ENCODE measurements around the gene UBAP1. TPM values are rescaled to one million over a fixed set of nuclear protein-coding genes. Genes with fewer than 3 reads are reported as not detected.

Gene UBAP1
- total RNA-seq, 1 experiment from 2014 or later: 30.8 TPM

DNA sequence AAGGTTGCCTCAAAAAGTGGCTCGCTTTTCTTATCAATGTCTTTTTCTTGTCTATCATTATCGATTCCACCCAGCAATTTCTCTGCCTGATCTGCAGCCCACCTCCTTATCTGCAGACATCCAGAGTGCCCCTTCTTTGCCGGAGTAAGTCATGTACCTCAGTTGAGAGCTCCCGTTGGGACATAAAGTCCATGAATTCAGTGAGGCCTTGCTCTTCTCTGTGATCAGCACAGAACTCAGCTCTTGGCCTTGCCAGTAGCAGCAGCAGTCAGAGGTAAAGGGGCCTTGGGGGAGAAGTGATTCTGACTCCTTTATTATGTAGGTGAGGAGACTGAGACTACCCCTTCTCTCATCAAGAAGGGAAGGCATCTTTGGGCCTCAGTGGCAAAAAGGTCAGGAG, 27.4 kb upstream of the UBAP1 start:
- Histone ChIP-seq H3K4me3 (replicated peaks in 1 of 2; ENCODE audit: low read depth in 1 of 2, low read length in 2 of 2) (no peak overlapping the region), H3K9ac (ENCODE audit: low read length) (no peak overlapping the region), H4K20me1 (ENCODE audit: insufficient read depth) (no peaks in the 10 kb centered on the region), H3K4me2 (ENCODE audit: low read length) (no peak overlapping the region), H3K4me1 (ENCODE audit: control insufficient read depth in 1 of 2, insufficient read depth in 2 of 2, low read length in 2 of 2) (peaks cover 0 to 3% of the 10 kb centered on the region in 2 experiments; a peak in 2 of 4 replicates), H3K79me2 (ENCODE audit: insufficient read depth, low read length) (no peaks in the 10 kb centered on the region), H3K27ac (ENCODE audit: low read depth, low read length) (no peak overlapping the region), H2AFZ (ENCODE audit: low read depth, low read length, poor library complexity, severe bottlenecking) (no peak overlapping the region), H3K36me3 (ENCODE audit: control insufficient read depth in 1 of 2, insufficient read depth in 2 of 2, low read length in 2 of 2) (no peaks in the 10 kb centered on the region), H3K27me3 (ENCODE audit: insufficient read depth, low read length) (no peaks in the 10 kb centered on the region), H3K9me3 (ENCODE audit: control insufficient read depth in 1 of 2, insufficient read depth in 1 of 2, low read depth in 1 of 2, low read length in 2 of 2) (no peaks in the 10 kb centered on the region), H3K9me2 (ENCODE audit: insufficient read depth) (no peaks in the 10 kb centered on the region)
- no peak for ATAC-seq
- POLR2A ChIA-PET: no interaction called here
- intact Hi-C loops (cut with micrococcal nuclease): no loop called here
- RAD21 ChIA-PET (ENCODE audit: low non-redundant PET in 1 of 2, low total read pairs in 2 of 2, uncharacterized antibody in 2 of 2, unreplicated experiment in 2 of 2): no interaction called here
- CTCF ChIA-PET: no interaction called here
- no peak for DNase-seq (ENCODE audit: low read depth, low spot score)
- TF ChIP-seq EGR1 (IDR thresholded peaks at IDR 0.05; ENCODE audit: low read depth) (no peak), POLR2AphosphoS5 (IDR thresholded peaks at IDR 0.05; ENCODE audit: low read depth, low read length) (no peak), ELF1 (IDR thresholded peaks at IDR 0.05; ENCODE audit: borderline replicate concordance, low read depth) (no peak), SIN3A (IDR thresholded peaks at IDR 0.05; ENCODE audit: low read depth) (no peak), ZNF274 (IDR thresholded peaks at IDR 0.05; ENCODE audit: low read depth, low read length) (no peak), EZH2 (IDR thresholded peaks at IDR 0.05) (no peak), TCF7L2 (IDR thresholded peaks at IDR 0.05; ENCODE audit: borderline replicate concordance, extremely low read depth, insufficient read depth, insufficient read length) (no peak), RAD21 (IDR thresholded peaks at IDR 0.05; ENCODE audit: low read depth) (no peak), CBX3 (IDR thresholded peaks at IDR 0.05; ENCODE audit: low read depth) (no peak), CEBPB (IDR thresholded peaks at IDR 0.05; ENCODE audit: low read depth) (no peak), FOSL1 (IDR thresholded peaks at IDR 0.05; ENCODE audit: low read depth) (no peak), JUND (IDR thresholded peaks at IDR 0.05) (no peak), POLR2A (IDR thresholded peaks at IDR 0.05; ENCODE audit: borderline replicate concordance, extremely low read depth, insufficient read depth, insufficient read length) (no peak), YY1 (IDR thresholded peaks at IDR 0.05; ENCODE audit: extremely low read depth, insufficient replicate concordance, low read depth, low read length) (no peak), EZH2phosphoT487 (IDR thresholded peaks at IDR 0.05; ENCODE audit: borderline replicate concordance) (no peak)
- TF ChIP-seq, protein P1, sequence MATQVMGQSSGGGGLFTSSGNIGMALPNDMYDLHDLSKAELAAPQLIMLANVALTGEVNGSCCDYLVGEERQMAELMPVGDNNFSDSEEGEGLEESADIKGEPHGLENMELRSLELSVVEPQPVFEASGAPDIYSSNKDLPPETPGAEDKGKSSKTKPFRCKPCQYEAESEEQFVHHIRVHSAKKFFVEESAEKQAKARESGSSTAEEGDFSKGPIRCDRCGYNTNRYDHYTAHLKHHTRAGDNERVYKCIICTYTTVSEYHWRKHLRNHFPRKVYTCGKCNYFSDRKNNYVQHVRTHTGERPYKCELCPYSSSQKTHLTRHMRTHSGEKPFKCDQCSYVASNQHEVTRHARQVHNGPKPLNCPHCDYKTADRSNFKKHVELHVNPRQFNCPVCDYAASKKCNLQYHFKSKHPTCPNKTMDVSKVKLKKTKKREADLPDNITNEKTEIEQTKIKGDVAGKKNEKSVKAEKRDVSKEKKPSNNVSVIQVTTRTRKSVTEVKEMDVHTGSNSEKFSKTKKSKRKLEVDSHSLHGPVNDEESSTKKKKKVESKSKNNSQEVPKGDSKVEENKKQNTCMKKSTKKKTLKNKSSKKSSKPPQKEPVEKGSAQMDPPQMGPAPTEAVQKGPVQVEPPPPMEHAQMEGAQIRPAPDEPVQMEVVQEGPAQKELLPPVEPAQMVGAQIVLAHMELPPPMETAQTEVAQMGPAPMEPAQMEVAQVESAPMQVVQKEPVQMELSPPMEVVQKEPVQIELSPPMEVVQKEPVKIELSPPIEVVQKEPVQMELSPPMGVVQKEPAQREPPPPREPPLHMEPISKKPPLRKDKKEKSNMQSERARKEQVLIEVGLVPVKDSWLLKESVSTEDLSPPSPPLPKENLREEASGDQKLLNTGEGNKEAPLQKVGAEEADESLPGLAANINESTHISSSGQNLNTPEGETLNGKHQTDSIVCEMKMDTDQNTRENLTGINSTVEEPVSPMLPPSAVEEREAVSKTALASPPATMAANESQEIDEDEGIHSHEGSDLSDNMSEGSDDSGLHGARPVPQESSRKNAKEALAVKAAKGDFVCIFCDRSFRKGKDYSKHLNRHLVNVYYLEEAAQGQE (IDR thresholded peaks at IDR 0.05; ENCODE audit: low read depth): no peak
- TF ChIP-seq, protein P2, sequence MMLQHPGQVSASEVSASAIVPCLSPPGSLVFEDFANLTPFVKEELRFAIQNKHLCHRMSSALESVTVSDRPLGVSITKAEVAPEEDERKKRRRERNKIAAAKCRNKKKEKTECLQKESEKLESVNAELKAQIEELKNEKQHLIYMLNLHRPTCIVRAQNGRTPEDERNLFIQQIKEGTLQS (IDR thresholded peaks at IDR 0.05): no peak
- TF ChIP-seq, protein P3, sequence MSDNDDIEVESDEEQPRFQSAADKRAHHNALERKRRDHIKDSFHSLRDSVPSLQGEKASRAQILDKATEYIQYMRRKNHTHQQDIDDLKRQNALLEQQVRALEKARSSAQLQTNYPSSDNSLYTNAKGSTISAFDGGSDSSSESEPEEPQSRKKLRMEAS (IDR thresholded peaks at IDR 0.05): no peak
- TF ChIP-seq, protein P4, sequence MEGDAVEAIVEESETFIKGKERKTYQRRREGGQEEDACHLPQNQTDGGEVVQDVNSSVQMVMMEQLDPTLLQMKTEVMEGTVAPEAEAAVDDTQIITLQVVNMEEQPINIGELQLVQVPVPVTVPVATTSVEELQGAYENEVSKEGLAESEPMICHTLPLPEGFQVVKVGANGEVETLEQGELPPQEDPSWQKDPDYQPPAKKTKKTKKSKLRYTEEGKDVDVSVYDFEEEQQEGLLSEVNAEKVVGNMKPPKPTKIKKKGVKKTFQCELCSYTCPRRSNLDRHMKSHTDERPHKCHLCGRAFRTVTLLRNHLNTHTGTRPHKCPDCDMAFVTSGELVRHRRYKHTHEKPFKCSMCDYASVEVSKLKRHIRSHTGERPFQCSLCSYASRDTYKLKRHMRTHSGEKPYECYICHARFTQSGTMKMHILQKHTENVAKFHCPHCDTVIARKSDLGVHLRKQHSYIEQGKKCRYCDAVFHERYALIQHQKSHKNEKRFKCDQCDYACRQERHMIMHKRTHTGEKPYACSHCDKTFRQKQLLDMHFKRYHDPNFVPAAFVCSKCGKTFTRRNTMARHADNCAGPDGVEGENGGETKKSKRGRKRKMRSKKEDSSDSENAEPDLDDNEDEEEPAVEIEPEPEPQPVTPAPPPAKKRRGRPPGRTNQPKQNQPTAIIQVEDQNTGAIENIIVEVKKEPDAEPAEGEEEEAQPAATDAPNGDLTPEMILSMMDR (IDR thresholded peaks at IDR 0.05 in 2 of 3, conservative IDR thresholded peaks at IDR 0.05 in 1 of 3; ENCODE audit: borderline replicate concordance in 1 of 3, insufficient read depth in 1 of 3, low read depth in 2 of 3, low read length in 2 of 3): no peak
- BruUV-seq (replicated peaks): no TSS peak

Data from HCT116 (cell line).